Coronary artery (tissue), 2 donors: ENCODE data around the gene TRIO.

Source experiments
- DNase-seq: peaks from one replicate; pipeline ENCODE4 v3.0.0-alpha.2; 2017; ENCODE audit warnings: low spot score
- H3K27ac ChIP-seq, 2 donors: fragments of 200-600 bp; sonication (generic); one replicate each; pipeline ENCODE4 v1.5.1; 2016 to 2019
- H3K4me3 ChIP-seq: fragments of 200-600 bp; sonication (generic); 2 replicates; pipeline ENCODE4 v1.5.1; 2016; ENCODE audit warnings: mild to moderate bottlenecking, moderate library complexity
- CTCF ChIP-seq: fragments of 200-600 bp; sonication (generic); IDR thresholded peaks from one replicate; pipeline ENCODE4 v1.5.1; 2019; ENCODE audit warnings: antibody characterized with exemption

Gene TRIO

GRCh38 chr5:14364576-14365472 lies 221.7 kb downstream of the TRIO start:
- H3K4me3 ChIP-seq: no peak overlapping the region
- no peak for DNase-seq
- H3K27ac ChIP-seq: no peak overlapping the region
- TF ChIP-seq CTCF: no peak

DNA sequence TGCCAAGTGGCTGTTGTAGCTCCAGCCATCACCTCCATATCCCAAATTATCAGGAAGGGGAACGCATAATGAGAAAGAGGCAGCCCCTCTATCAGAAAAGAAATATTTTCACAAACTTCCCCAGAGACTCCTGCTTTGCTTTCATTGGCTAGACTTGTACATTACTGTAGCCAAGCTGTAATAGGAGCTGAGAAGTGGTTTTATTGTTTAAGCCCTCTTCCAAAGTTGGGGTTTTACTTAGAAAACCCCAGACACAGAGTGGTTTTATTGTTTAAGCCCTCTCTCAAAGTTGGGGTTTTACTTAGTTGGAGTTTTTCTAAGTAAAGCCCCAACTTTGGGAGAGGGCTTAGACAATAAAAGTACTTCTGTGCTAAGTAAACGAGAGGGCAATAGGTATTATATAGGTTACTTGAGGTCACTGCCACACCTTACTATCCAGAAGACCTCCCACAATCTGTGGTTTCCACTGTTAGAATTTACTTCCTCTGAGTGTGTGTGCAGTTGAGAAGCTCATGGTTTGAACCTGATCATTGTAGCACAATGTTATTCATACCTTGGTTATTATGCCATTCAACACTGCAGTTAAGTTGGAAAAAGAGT lies 222.8 kb downstream of the TRIO start:
- DNase-seq: no peak
- H3K27ac ChIP-seq: no peak overlapping the region
- no peak for TF ChIP-seq CTCF
- H3K4me3 ChIP-seq: no peak overlapping the region

- DNase-seq: no peak
- no peak overlapping the region for H3K27ac ChIP-seq
- TF ChIP-seq CTCF: no peak
- no peak overlapping the region for H3K4me3 ChIP-seq
Measured at GRCh38 chr5:14366763-14367162, 223.6 kb downstream of the TRIO start.

GRCh38 chr5:14367364-14367763 lies 224.2 kb downstream of the TRIO start:
- no peak overlapping the region for H3K4me3 ChIP-seq
- TF ChIP-seq CTCF: no peak
- no peak overlapping the region for H3K27ac ChIP-seq
- DNase-seq: no peak

DNA sequence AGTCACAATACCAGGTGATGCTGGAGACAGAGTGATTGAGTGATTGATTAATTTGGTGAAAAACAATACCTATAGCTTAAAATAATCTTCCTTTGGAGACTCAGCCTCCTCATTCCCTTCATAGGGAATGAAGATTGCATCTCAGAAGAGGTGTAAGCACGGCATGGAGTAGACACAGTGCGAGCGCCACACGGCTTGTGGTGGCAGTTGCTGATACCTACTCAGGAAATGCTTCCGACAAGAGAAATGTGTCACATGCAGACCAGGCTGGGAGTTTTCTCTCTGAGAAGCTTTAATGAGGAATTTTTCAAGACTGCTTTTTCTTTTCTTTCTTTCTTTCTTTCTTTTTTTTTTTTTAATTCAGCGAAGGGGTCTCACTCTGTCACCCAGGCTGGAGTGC lies 226.6 kb downstream of the TRIO start:
- no peak for TF ChIP-seq CTCF
- no peak overlapping the region for H3K4me3 ChIP-seq
- H3K27ac ChIP-seq: no peak overlapping the region
- no peak for DNase-seq

GRCh38 chr5:14370386-14370785 lies 227.2 kb downstream of the TRIO start:
- H3K4me3 ChIP-seq: no peak overlapping the region
- H3K27ac ChIP-seq: no peak overlapping the region
- no peak for DNase-seq
- no peak for TF ChIP-seq CTCF

DNA sequence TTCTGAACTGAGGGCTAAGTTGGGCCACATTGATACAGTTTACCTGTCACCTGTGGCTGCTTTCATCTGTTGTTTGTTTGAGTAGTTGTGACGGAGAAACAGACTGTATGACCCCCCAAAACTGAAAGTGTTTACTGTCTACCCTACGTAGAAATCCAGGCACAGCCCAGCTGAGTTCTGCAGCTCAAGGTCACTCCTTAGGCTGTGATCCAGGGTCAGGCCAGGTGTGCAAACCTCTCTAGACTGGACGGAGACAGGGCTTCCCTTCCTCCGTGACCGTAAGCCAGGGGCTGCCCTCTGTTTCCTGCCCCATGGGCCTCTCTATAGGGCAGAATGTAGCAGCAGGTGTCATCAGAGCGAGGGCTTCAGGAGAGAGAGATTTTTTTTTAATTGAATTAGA lies 230.5 kb downstream of the TRIO start:
- Histone ChIP-seq H3K4me3 (no peak overlapping the region), H3K27ac (no peak overlapping the region)
- DNase-seq: no peak
- TF ChIP-seq CTCF: no peak
